ENCODE measurements around the gene TSPYL1. TPM values are rescaled to one million over a fixed set of nuclear protein-coding genes. Genes with fewer than 3 reads are reported as not detected.

Gene TSPYL1
- total RNA-seq, 1 experiment from 2014 or later, result 70.3 TPM

GRCh38 chr6:116253505-116254296 lies 26.0 kb downstream of the TSPYL1 start, which contains the start of gene TSPYL4:
Gene TSPYL4, minus strand, starts transcription at chr6:116254075. Its CDS starts 67 bp downstream, at chr6:116254008.
- TSS peak; percentile 51 for BruUV-seq (replicated peaks)
- POLR2A ChIA-PET, result interaction anchor here (0.5 to 1.9 kb wide), 7 partner anchors 10 to 35 kb away, joined by 3 to 9 read pairs (median 3); partner anchors contain the start of gene TSPYL1
- peak within 1 kb of the TSS; percentile 51 for H3K27ac ChIP-seq (ENCODE audit: low read depth, low read length)
- H3K4me3 ChIP-seq (replicated peaks in 1 of 2; ENCODE audit: low read depth in 1 of 2, low read length in 2 of 2), result peak within 1 kb of the TSS; percentile 83 to 87
- H3K4me1 ChIP-seq (ENCODE audit: control insufficient read depth in 1 of 2, insufficient read depth in 2 of 2, low read length in 2 of 2), result peaks cover 0 to 8% of the 10 kb centered on the region in 2 experiments; a peak in 2 of 4 replicates
- H3K79me2 ChIP-seq (ENCODE audit: insufficient read depth, low read length), result peaks cover 13% of the 10 kb centered on the region; the same call in 1 of the 2 replicates
- H3K27me3 ChIP-seq (ENCODE audit: insufficient read depth, low read length), result no peaks in the 10 kb centered on the region
- no peaks in the 10 kb centered on the region for H3K9me2 ChIP-seq (ENCODE audit: insufficient read depth)
- no peaks in the 10 kb centered on the region for H3K9me3 ChIP-seq (ENCODE audit: control insufficient read depth in 1 of 2, insufficient read depth in 1 of 2, low read depth in 1 of 2, low read length in 2 of 2)
- H3K4me2 ChIP-seq (ENCODE audit: low read length), result peak within 1 kb of the TSS; percentile 90
- peak within 1 kb of the TSS; percentile 72 for H3K9ac ChIP-seq (ENCODE audit: low read length)
- intact Hi-C loops (cut with micrococcal nuclease), result no loop called here
- CTCF ChIA-PET, result interaction anchor here (0.6 to 1.5 kb wide), 3 partner anchors 15 to 36 kb away, joined by 3 to 9 read pairs (median 5); no protein-coding TSS in a partner anchor
- TF ChIP-seq TCF7L2 (IDR thresholded peaks at IDR 0.05; ENCODE audit: borderline replicate concordance, extremely low read depth, insufficient read depth, insufficient read length) (peak; percentile 44), CBX3 (IDR thresholded peaks at IDR 0.05; ENCODE audit: low read depth) (peak; percentile 42; the same call in 1 of the 2 replicates), POLR2AphosphoS5 (IDR thresholded peaks at IDR 0.05; ENCODE audit: low read depth, low read length) (peak; percentile 94), REST (IDR thresholded peaks at IDR 0.05; ENCODE audit: low read depth) (no peak), SRF (IDR thresholded peaks at IDR 0.05; ENCODE audit: low read depth) (no peak), POLR2A (IDR thresholded peaks at IDR 0.05; ENCODE audit: borderline replicate concordance, extremely low read depth, insufficient read depth, insufficient read length) (peak; percentile 81), SIN3A (IDR thresholded peaks at IDR 0.05; ENCODE audit: low read depth) (peak; percentile 44), ZFX (IDR thresholded peaks at IDR 0.05) (peak; percentile 34), ZBTB33 (IDR thresholded peaks at IDR 0.05; ENCODE audit: extremely low read depth, insufficient replicate concordance, low read length) (peak; percentile 93), EZH2 (IDR thresholded peaks at IDR 0.05) (no peak), ZNF274 (IDR thresholded peaks at IDR 0.05; ENCODE audit: low read depth, low read length) (no peak), EGR1 (IDR thresholded peaks at IDR 0.05; ENCODE audit: low read depth) (no peak)
- no peaks in the 10 kb centered on the region; a peak in 1 of 4 replicates for H3K36me3 ChIP-seq (ENCODE audit: control insufficient read depth in 1 of 2, insufficient read depth in 2 of 2, low read length in 2 of 2)
- H2AFZ ChIP-seq (ENCODE audit: low read depth, low read length, poor library complexity, severe bottlenecking), result no peak within 1 kb of the TSS
- ATAC-seq (peak; percentile 98), DNase-seq (ENCODE audit: low read depth, low spot score) (peak; percentile 86)
- RAD21 ChIA-PET (ENCODE audit: low non-redundant PET in 1 of 2, low total read pairs in 2 of 2, uncharacterized antibody in 2 of 2, unreplicated experiment in 2 of 2), result interaction anchor here in 1 of 2 experiments (0.5 to 0.6 kb wide), 2 partner anchors 12 to 305 kb away, joined by 3 to 4 read pairs; no protein-coding TSS in a partner anchor
- H4K20me1 ChIP-seq (ENCODE audit: insufficient read depth), result no peaks in the 10 kb centered on the region
